DND-41 (cell line): ENCODE measurements around the gene TM4SF1.
"Not testable (repeated sequence)": the region's sequence is repeated elsewhere in the genome, so short reads cannot be mapped to it uniquely, and the experiment has no call there.

Experiments used
- ATAC-seq: fragments of 200-7000 bp; cut with Tn5 transposase; 3 replicates; pipeline ENCODE4 v1.9.1; 2021; ENCODE audit warnings: low read depth; ENCODE audit not compliant: insufficient read depth
- DNase-seq: peaks from one replicate; pipeline ENCODE4 v3.0.0-alpha.2; 2020
- H2AFZ ChIP-seq: 2 replicates; pipeline ENCODE4 v1.6.0; 2012; ENCODE audit warnings: low read depth, low read length
- H3K27ac ChIP-seq: 2 replicates; pipeline ENCODE4 v1.5.1; 2012; ENCODE audit warnings: low read length, inconsistent platforms
- H3K27me3 ChIP-seq: fragments of 200-600 bp; sonication (generic); 2 replicates; pipeline ENCODE4 v1.6.0; 2012; ENCODE audit warnings: low read length, mild to moderate bottlenecking, inconsistent platforms; ENCODE audit not compliant: insufficient read depth, poor library complexity
- H3K36me3 ChIP-seq: 2 replicates; pipeline ENCODE4 v1.5.1; 2012; ENCODE audit warnings: low read length, inconsistent platforms; ENCODE audit not compliant: insufficient read depth
- H3K4me1 ChIP-seq: 2 replicates; pipeline ENCODE4 v1.5.1; 2012; ENCODE audit warnings: mild to moderate bottlenecking, low read length; ENCODE audit not compliant: insufficient read depth
- H3K4me2 ChIP-seq: 2 replicates; pipeline ENCODE4 v1.6.0; 2012; ENCODE audit warnings: mild to moderate bottlenecking, moderate library complexity, low read length, inconsistent platforms; ENCODE audit not compliant: insufficient read depth
- H3K4me3 ChIP-seq, 2 experiments: fragments of 200-600 bp in 1 of 2; shearing (Covaris generic) in 1 of 2; 2 replicates each; pipeline ENCODE4 v1.5.1; 2012 to 2016; ENCODE audit warnings: inconsistent platforms in 2 of 2, low read length in 2 of 2, mild to moderate bottlenecking in 2 of 2, low read depth in 1 of 2, moderate library complexity in 1 of 2
- H3K79me2 ChIP-seq: 2 replicates; pipeline ENCODE4 v1.6.0; 2012; ENCODE audit warnings: low read length, inconsistent platforms; ENCODE audit not compliant: insufficient read depth
- H3K9ac ChIP-seq: 2 replicates; pipeline ENCODE4 v1.6.0; 2012; ENCODE audit warnings: low read depth, mild to moderate bottlenecking, inconsistent platforms, low read length, moderate library complexity
- H3K9me3 ChIP-seq: 2 replicates; pipeline ENCODE4 v1.5.1; 2012; ENCODE audit warnings: low read length, moderate library complexity, mild to moderate bottlenecking, inconsistent platforms; ENCODE audit not compliant: insufficient read depth, severe bottlenecking
- H4K20me1 ChIP-seq: 2 replicates; pipeline ENCODE4 v1.6.0; 2012; ENCODE audit warnings: low read length; ENCODE audit not compliant: insufficient read depth
- CTCF ChIP-seq: IDR thresholded peaks from 2 replicates; pipeline ENCODE4 v1.5.1; 2012; ENCODE audit warnings: borderline replicate concordance, low read length, moderate library complexity, mild to moderate bottlenecking; ENCODE audit not compliant: poor library complexity, severe bottlenecking; ENCODE audit errors: extremely low read depth
- EZH2 ChIP-seq: IDR thresholded peaks from 3 replicates; pipeline ENCODE4 v1.6.1; 2012; ENCODE audit warnings: borderline replicate concordance, low read depth, mild to moderate bottlenecking, moderate library complexity, low read length, inconsistent platforms; ENCODE audit not compliant: severe bottlenecking

Gene TM4SF1

GRCh38 chr3:149339931-149340309, 37.5 kb downstream of the TM4SF1 start:
- no peak for DNase-seq
- Histone ChIP-seq H3K4me3 (no peak overlapping the region), H3K9me3 (no peaks in the 10 kb centered on the region), H3K9ac (no peak overlapping the region), H3K79me2 (no peaks in the 10 kb centered on the region), H3K4me2 (no peak overlapping the region), H3K27me3 (peaks cover 2% of the 10 kb centered on the region), H3K4me1 (no peaks in the 10 kb centered on the region), H3K36me3 (no peaks in the 10 kb centered on the region), H3K27ac (no peak overlapping the region), H2AFZ (no peak overlapping the region), H4K20me1 (no peaks in the 10 kb centered on the region)
- no peak for TF ChIP-seq CTCF
- TF ChIP-seq EZH2, result no peak
- no peak for ATAC-seq

GRCh38 chr3:149337486-149337885, 40.0 kb downstream of the TM4SF1 start:
- not testable (repeated sequence) for H3K36me3 ChIP-seq, H3K27me3 ChIP-seq, H3K9ac ChIP-seq, H3K79me2 ChIP-seq, DNase-seq, H3K4me2 ChIP-seq, H2AFZ ChIP-seq, H3K9me3 ChIP-seq, ATAC-seq, H4K20me1 ChIP-seq, H3K27ac ChIP-seq, H3K4me3 ChIP-seq, H3K4me1 ChIP-seq

GRCh38 chr3:149336925-149337324, 40.5 kb downstream of the TM4SF1 start:
- no peak for ATAC-seq
- Histone ChIP-seq H3K36me3 (no peaks in the 10 kb centered on the region), H3K4me2 (no peak overlapping the region), H4K20me1 (no peaks in the 10 kb centered on the region), H3K27me3 (peaks cover 2% of the 10 kb centered on the region), H3K9ac (no peak overlapping the region), H2AFZ (no peak overlapping the region), H3K79me2 (no peaks in the 10 kb centered on the region), H3K27ac (no peak overlapping the region), H3K4me3 (no peak overlapping the region), H3K9me3 (no peaks in the 10 kb centered on the region), H3K4me1 (no peaks in the 10 kb centered on the region)
- DNase-seq, result no peak
- no peak for TF ChIP-seq CTCF
- TF ChIP-seq EZH2, result no peak

- Histone ChIP-seq H3K4me1 (no peaks in the 10 kb centered on the region), H3K4me3 (no peak within 1 kb of the TSS), H3K79me2 (no peaks in the 10 kb centered on the region), H3K36me3 (no peaks in the 10 kb centered on the region), H3K27ac (no peak within 1 kb of the TSS), H2AFZ (no peak within 1 kb of the TSS), H3K9ac (no peak within 1 kb of the TSS), H3K9me3 (no peaks in the 10 kb centered on the region), H3K27me3 (peaks cover 3% of the 10 kb centered on the region), H4K20me1 (no peaks in the 10 kb centered on the region), H3K4me2 (no peak within 1 kb of the TSS)
- DNase-seq (no peak), ATAC-seq (no peak)
- TF ChIP-seq EZH2 (no peak), CTCF (no peak)
These were observed 44.1 kb downstream of the TM4SF1 start, which contains the start of gene TM4SF18 for GRCh38 chr3:149333176-149333859. Gene TM4SF18, minus strand, starts transcription at chr3:149333636. Its CDS starts 254 bp downstream, at chr3:149333382.
